Effector memory CD8-positive, alpha-beta T cell (primary cell): ENCODE results near the gene KIF1C.
A peak's percentile ranks its signal among the peaks of the same experiment; 100 is the strongest.

ENCODE experiments used
- ATAC-seq: fragments of 150-1000 bp; cut with Tn5 transposase; replicated peaks from 2 replicates; pipeline ENCODE4 v1.10.0; 2021; ENCODE audit warnings: mild to moderate bottlenecking, moderate library complexity
- DNase-seq, 3 experiments: peaks; one replicate each; pipeline ENCODE4 v3.0.0; 2021
- H3K27ac Mint-ChIP-seq, 2 donors: one replicate each; pipeline ENCODE4 v1.8.0; 2022; ENCODE audit warnings: mild to moderate bottlenecking in 2 of 2, mixed read lengths in 2 of 2, moderate library complexity in 2 of 2
- H3K27me3 Mint-ChIP-seq, 2 donors: one replicate each; pipeline ENCODE4 v1.8.0; 2022; ENCODE audit warnings: mixed read lengths in 2 of 2
- H3K36me3 Mint-ChIP-seq: one replicate; pipeline ENCODE4 v1.8.0; 2022; ENCODE audit warnings: mild to moderate bottlenecking, moderate library complexity, mixed read lengths; ENCODE audit not compliant: insufficient read depth
- H3K4me1 Mint-ChIP-seq, 2 donors: one replicate each; pipeline ENCODE4 v1.8.0; 2022; ENCODE audit warnings: low read depth in 2 of 2, mixed read lengths in 2 of 2
- H3K4me3 Mint-ChIP-seq, 2 donors: one replicate each; pipeline ENCODE4 v1.8.0; 2022; ENCODE audit warnings: mild to moderate bottlenecking in 2 of 2, mixed read lengths in 2 of 2, moderate library complexity in 2 of 2
- H3K9me3 Mint-ChIP-seq, 2 donors: one replicate each; pipeline ENCODE4 v1.8.0; 2022; ENCODE audit warnings: mixed read lengths in 2 of 2
- total RNA-seq, 9 experiments: gene quantifications; one replicate each; lab custom pipeline; 2026; lab: John Stamatoyannopoulos, UW

Gene KIF1C
- total RNA-seq: 39.4 to 122 (median 81.9) reads per million in 9 experiments

GRCh38 chr17:4997302-4998026, at the start of gene KIF1C, which contains the start of gene INCA1:
TSS of gene KIF1C (plus strand) at chr17:4997950. CDS start at chr17:5000247, 2,297 bp downstream.
TSS of gene INCA1 (minus strand) at chr17:4997522. CDS start at chr17:4994437, 3,085 bp downstream.
- Mint-ChIP-seq H3K36me3 (peaks cover 8% of the 10 kb centered on the region), H3K27ac (peak within 1 kb of the TSS; percentile 83 to 90), H3K27me3 (no peaks in the 10 kb centered on the region), H3K4me3 (peak within 1 kb of the TSS; percentile 86 to 88), H3K4me1 (peaks cover 25 to 32% of the 10 kb centered on the region in 2 donors), H3K9me3 (no peaks in the 10 kb centered on the region)
- ATAC-seq (peak; percentile 93), DNase-seq (peak; percentile 86 to 92 (median 89))

GRCh38 chr17:4948166-4948930, 49.4 kb upstream of the KIF1C start, which contains the start of gene PFN1:
TSS of gene PFN1 (minus strand) at chr17:4948530. CDS start at chr17:4948394, 136 bp downstream.
- H3K9me3 Mint-ChIP-seq: no peaks in the 10 kb centered on the region
- peaks cover 45 to 49% of the 10 kb centered on the region in 2 donors for H3K4me1 Mint-ChIP-seq
- H3K27me3 Mint-ChIP-seq: no peaks in the 10 kb centered on the region
- peaks cover 50% of the 10 kb centered on the region for H3K36me3 Mint-ChIP-seq
- H3K4me3 Mint-ChIP-seq: peak within 1 kb of the TSS; percentile 94
- H3K27ac Mint-ChIP-seq: peak within 1 kb of the TSS; percentile 91 to 94
- peak; percentile 47 for ATAC-seq
- peak; percentile 82 to 83 (median 82) for DNase-seq

GRCh38 chr17:4948931-4949320, 48.8 kb upstream of the KIF1C start:
- ATAC-seq (peak; percentile 43), DNase-seq (peak in 2 of 3 experiments; percentile 58 to 61)
- H3K4me3 Mint-ChIP-seq: peak overlapping the region; percentile 94
- H3K27me3 Mint-ChIP-seq: no peaks in the 10 kb centered on the region
- no peaks in the 10 kb centered on the region for H3K9me3 Mint-ChIP-seq
- H3K27ac Mint-ChIP-seq: peak overlapping the region; percentile 91 to 94
- peaks cover 44 to 46% of the 10 kb centered on the region in 2 donors for H3K4me1 Mint-ChIP-seq
- peaks cover 46% of the 10 kb centered on the region for H3K36me3 Mint-ChIP-seq

GRCh38 chr17:4949321-4950074, 48.3 kb upstream of the KIF1C start:
- Mint-ChIP-seq H3K36me3 (peaks cover 47% of the 10 kb centered on the region), H3K9me3 (no peaks in the 10 kb centered on the region), H3K27me3 (no peaks in the 10 kb centered on the region), H3K27ac (peak overlapping the region; percentile 91 to 94), H3K4me1 (peaks cover 38 to 40% of the 10 kb centered on the region in 2 donors), H3K4me3 (peak overlapping the region; percentile 94)
- DNase-seq (peak; percentile 70 to 77 (median 75)), ATAC-seq (peak; percentile 54)

GRCh38 chr17:4950075-4950745, 47.5 kb upstream of the KIF1C start:
- DNase-seq (peak in 1 of 3 experiments; percentile 39), ATAC-seq (peak; percentile 4)
- Mint-ChIP-seq H3K27me3 (no peaks in the 10 kb centered on the region), H3K27ac (peak overlapping the region; percentile 91 to 94), H3K4me1 (peaks cover 31 to 33% of the 10 kb centered on the region in 2 donors), H3K36me3 (peaks cover 40% of the 10 kb centered on the region), H3K4me3 (peak overlapping the region; percentile 94), H3K9me3 (no peaks in the 10 kb centered on the region)

- H3K4me3 Mint-ChIP-seq: peak within 1 kb of the TSS; percentile 94
- H3K27me3 Mint-ChIP-seq: no peaks in the 10 kb centered on the region
- no peak for DNase-seq
- H3K4me1 Mint-ChIP-seq: peaks cover 26 to 27% of the 10 kb centered on the region in 2 donors
- peak within 1 kb of the TSS; percentile 91 to 94 for H3K27ac Mint-ChIP-seq
- no peak for ATAC-seq
- no peaks in the 10 kb centered on the region for H3K9me3 Mint-ChIP-seq
- H3K36me3 Mint-ChIP-seq: peaks cover 35% of the 10 kb centered on the region
Observed at GRCh38 chr17:4950746-4951204, 47.0 kb upstream of the KIF1C start, which contains the start of gene ENO3. TSS of gene ENO3 (plus strand) at chr17:4951119. CDS start at chr17:4951830, 711 bp downstream.

- no peak for ATAC-seq
Observed at GRCh38 chr17:4951486-4951885, 46.3 kb upstream of the KIF1C start.

GRCh38 chr17:4953451-4953961, 44.2 kb upstream of the KIF1C start:
- DNase-seq: no peak
- Mint-ChIP-seq H3K4me3 (no peak overlapping the region), H3K27ac (no peak overlapping the region), H3K9me3 (no peaks in the 10 kb centered on the region), H3K27me3 (no peaks in the 10 kb centered on the region), H3K4me1 (peaks cover 16 to 23% of the 10 kb centered on the region in 2 donors), H3K36me3 (peaks cover 14% of the 10 kb centered on the region)
- no peak for ATAC-seq

More at GRCh38 chr17:4951486-4951885, 46.3 kb upstream of the KIF1C start:
- Mint-ChIP-seq H3K27ac (peak overlapping the region; percentile 91 to 94), H3K27me3 (no peaks in the 10 kb centered on the region), H3K4me1 (peaks cover 22 to 26% of the 10 kb centered on the region in 2 donors), H3K4me3 (peak overlapping the region; percentile 12 to 94), H3K9me3 (no peaks in the 10 kb centered on the region), H3K36me3 (peaks cover 33% of the 10 kb centered on the region)
- no peak for DNase-seq

- DNase-seq: no peak
- Mint-ChIP-seq H3K4me1 (peaks cover 14 to 23% of the 10 kb centered on the region in 2 donors), H3K27ac (no peak overlapping the region), H3K9me3 (no peaks in the 10 kb centered on the region), H3K4me3 (no peak overlapping the region), H3K36me3 (peaks cover 10% of the 10 kb centered on the region), H3K27me3 (no peaks in the 10 kb centered on the region)
- ATAC-seq: no peak
Observed at GRCh38 chr17:4955091-4955490, 42.7 kb upstream of the KIF1C start.

GRCh38 chr17:4956493-4957061, 41.2 kb upstream of the KIF1C start:
- DNase-seq (peak in 1 of 3 experiments; percentile 19), ATAC-seq (no peak)
- Mint-ChIP-seq H3K4me3 (no peak overlapping the region), H3K27me3 (no peaks in the 10 kb centered on the region), H3K4me1 (peaks cover 3 to 8% of the 10 kb centered on the region in 2 donors), H3K36me3 (peaks cover 18% of the 10 kb centered on the region), H3K9me3 (no peaks in the 10 kb centered on the region), H3K27ac (no peak overlapping the region)

- Mint-ChIP-seq H3K4me3 (no peak overlapping the region), H3K27ac (no peak overlapping the region), H3K9me3 (no peaks in the 10 kb centered on the region), H3K36me3 (peaks cover 18% of the 10 kb centered on the region), H3K4me1 (peaks cover 3 to 5% of the 10 kb centered on the region in 2 donors), H3K27me3 (no peaks in the 10 kb centered on the region)
- DNase-seq (no peak), ATAC-seq (no peak)
Observed at GRCh38 chr17:4958102-4958501, 39.6 kb upstream of the KIF1C start.
